ENCODE data around the gene RAET1L. TPM values are rescaled to one million over a fixed set of nuclear protein-coding genes. Genes with fewer than 3 reads are reported as not detected.
"Not testable (repeated sequence)": the region's sequence is repeated elsewhere in the genome, so short reads cannot be mapped to it uniquely, and the experiment has no call there.

Gene RAET1L
- total and polyA plus RNA-seq, 5 experiments from 2014 or later: not detected

DNA sequence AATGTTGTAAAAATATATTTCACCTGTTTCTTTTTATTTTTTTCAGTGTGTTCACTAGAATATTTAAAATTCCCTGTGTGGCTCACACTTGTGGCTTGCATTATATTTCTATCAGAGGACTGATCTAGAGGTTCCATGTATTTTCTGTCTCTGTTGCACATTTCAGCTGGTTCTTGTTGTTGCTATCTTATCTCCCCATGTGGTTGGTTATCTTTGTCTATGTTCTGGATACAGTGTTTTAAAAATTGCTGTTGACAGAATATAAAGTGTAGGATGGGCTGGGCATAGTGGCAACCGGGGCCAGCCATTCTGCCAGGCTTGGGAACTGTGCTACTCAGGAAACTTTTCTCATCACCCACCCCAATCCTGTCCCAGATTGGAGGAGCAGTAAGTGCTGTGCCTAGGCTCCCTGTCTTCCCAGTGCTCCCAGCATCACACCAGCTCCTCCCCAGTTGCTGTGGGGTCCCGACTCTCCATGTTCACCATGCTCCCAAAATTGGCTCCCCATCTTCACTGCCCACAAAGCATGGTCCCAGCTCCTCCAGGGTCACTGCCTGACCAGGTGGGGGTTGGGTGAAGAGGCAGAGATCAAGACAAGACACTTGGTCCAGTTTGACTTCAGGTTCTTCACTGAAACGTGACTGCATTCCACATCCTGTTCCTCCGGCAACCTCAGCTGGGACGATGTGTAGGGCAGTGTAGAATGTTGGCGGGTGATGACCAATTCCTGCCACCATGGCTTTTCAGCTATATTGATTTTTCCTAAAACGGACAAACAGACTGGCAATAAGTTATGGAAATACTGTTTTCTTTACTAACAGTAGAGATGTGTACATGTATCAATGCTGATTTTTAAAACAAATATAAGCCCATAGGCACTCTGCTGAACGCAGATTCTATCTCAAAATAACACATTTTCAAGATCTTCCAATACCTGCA, 12.2 kb downstream of the RAET1L start:
- Mint-ChIP-seq H3K27me3 (peaks cover 56 to 90% (median 73%) of the 10 kb centered on the region in 5 donors), H3K4me3 (peak overlapping the region in 1 of 10 donors; percentile 65), H3K4me1 (peaks cover 12 to 20% (median 13%) of the 10 kb centered on the region in 4 donors), H3K27ac (peak overlapping the region in 1 of 10 donors; percentile 46)
- H3K36me3 Mint-ChIP-seq, ATAC-seq, H3K9me3 Mint-ChIP-seq, POLR2A ChIA-PET, DNase-seq: not testable (repeated sequence)

DNA sequence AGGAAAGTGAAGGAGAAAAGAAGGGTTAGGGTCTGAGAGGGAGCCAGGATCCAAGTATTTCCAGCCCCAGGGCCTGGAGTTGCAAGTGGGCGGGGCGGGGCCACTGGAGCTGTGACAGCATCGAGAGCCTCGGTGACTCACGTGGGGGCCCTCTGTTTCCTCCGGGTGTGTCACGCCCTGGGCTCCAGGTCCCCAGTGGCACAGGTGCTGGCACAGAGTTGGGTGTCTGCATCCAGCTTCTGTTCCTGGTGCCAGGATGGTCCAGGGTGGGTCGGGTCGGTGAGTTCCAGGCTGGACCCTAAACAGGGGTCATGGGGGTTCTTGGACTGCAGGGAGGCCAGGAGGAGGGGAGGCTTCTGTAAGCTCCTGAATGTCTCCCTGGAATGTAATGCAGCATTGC, 16.7 kb downstream of the RAET1L start:
- POLR2A ChIA-PET: no interaction called here
- Mint-ChIP-seq H3K4me1 (peaks cover 10 to 30% (median 20%) of the 10 kb centered on the region in 4 donors), H3K4me3 (no peak overlapping the region), H3K9me3 (no peaks in the 10 kb centered on the region), H3K27me3 (peaks cover 27 to 50% (median 43%) of the 10 kb centered on the region in 5 donors), H3K27ac (no peak overlapping the region), H3K36me3 (no peaks in the 10 kb centered on the region)
- no peak for DNase-seq
- no peak for ATAC-seq

DNA sequence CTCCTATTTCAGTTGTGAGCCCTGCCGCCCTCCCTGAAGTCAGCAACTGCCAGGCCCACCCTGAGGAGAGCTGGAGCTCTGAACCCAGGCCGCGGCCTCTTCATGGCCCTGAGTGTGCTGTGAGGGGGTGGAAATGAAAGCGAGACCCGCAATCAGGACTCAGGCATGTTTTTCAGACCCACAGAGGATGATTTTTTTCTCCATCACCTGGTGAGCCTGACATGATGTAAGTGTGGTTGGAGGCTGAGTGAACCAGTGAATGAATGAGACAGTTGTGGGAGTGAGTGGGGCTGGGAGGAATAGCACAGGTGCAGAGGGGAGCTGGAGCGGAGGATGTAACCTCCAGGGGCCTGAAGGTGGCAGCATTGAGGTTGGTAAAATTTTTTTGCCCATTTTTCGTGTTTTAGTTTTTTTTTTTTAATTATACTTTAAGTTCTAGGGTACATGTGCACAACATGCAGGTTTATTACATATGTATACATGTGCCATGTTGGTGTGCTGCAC, 18.3 kb downstream of the RAET1L start:
- Mint-ChIP-seq H3K27me3 (peaks cover 19 to 38% (median 31%) of the 10 kb centered on the region in 5 donors), H3K36me3 (no peaks in the 10 kb centered on the region), H3K4me3 (peak overlapping the region in 5 of 10 donors; percentile 5 to 31 (median 15)), H3K27ac (peak overlapping the region in 1 of 10 donors; percentile 11), H3K9me3 (peaks cover 0 to 4% (median 0%) of the 10 kb centered on the region in 9 donors), H3K4me1 (peaks cover 10 to 30% (median 22%) of the 10 kb centered on the region in 4 donors)
- peak in 1 of 2 donors; percentile 20 for ATAC-seq
- POLR2A ChIA-PET: interaction anchor here (0.7 to 1.4 kb wide), 2 partner anchors 10 to 45 kb away, joined by 3 read pairs; no protein-coding TSS in a partner anchor
- DNase-seq: peak in 4 of 10 donors; percentile 37 to 44 (median 42)

DNA sequence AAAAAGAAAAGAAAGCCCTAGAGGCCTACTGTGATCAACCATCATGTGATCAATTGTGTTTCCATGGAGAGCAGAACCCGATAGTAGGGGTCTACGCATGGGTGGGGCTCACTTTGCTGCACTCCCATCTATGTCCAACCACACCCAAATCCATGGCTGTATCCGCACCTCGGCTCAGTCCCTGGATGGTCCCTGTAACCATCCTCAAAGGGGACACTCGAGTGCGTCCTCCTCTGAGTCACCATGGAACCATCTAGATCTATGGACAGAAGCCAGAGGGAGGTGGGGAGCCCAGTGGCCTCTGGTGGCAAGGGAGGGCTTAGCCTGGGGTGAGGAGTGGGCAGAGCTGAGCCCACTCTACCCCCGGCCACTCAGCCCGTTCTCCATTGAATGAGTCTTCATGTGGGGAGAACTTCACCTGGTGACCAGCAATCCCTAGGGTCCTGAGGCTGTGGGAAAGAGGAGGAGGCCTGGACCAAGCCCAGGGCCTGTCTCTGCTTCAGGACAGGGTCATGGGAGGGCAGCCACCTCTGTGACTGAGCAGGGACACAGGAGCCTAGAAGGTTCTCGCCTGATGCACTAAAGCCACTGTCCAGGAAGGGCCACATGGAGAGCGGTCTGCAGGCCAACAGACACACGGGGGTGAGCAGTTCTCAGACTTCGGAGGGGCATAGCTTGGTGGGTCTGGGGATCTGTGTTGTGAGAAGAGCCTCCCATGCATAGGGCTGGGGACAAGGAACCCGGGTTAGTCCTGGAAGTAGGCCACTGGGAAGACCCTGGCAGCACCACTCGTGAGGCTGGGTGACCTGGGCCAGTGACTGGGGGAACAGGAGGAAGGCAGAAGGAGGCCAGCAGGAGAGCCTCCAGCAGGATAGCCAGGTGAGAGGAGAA, 19.3 kb downstream of the RAET1L start:
- H3K36me3 Mint-ChIP-seq: no peaks in the 10 kb centered on the region
- ATAC-seq: no peak
- H3K4me3 Mint-ChIP-seq: peak overlapping the region; percentile 77 to 94 (median 91)
- H3K27me3 Mint-ChIP-seq: peaks cover 19 to 31% (median 24%) of the 10 kb centered on the region in 5 donors
- peaks cover 0 to 4% (median 0%) of the 10 kb centered on the region in 9 donors for H3K9me3 Mint-ChIP-seq
- H3K4me1 Mint-ChIP-seq: peaks cover 14 to 38% (median 29%) of the 10 kb centered on the region in 4 donors
- POLR2A ChIA-PET: interaction anchor here (1.4 kb wide), 1 partner anchor 11 kb away, joined by 3 read pairs; no protein-coding TSS in a partner anchor
- DNase-seq: peak in 2 of 10 donors; percentile 14 to 58
- H3K27ac Mint-ChIP-seq: peak overlapping the region in 9 of 10 donors; percentile 75 to 97 (median 84)

DNA sequence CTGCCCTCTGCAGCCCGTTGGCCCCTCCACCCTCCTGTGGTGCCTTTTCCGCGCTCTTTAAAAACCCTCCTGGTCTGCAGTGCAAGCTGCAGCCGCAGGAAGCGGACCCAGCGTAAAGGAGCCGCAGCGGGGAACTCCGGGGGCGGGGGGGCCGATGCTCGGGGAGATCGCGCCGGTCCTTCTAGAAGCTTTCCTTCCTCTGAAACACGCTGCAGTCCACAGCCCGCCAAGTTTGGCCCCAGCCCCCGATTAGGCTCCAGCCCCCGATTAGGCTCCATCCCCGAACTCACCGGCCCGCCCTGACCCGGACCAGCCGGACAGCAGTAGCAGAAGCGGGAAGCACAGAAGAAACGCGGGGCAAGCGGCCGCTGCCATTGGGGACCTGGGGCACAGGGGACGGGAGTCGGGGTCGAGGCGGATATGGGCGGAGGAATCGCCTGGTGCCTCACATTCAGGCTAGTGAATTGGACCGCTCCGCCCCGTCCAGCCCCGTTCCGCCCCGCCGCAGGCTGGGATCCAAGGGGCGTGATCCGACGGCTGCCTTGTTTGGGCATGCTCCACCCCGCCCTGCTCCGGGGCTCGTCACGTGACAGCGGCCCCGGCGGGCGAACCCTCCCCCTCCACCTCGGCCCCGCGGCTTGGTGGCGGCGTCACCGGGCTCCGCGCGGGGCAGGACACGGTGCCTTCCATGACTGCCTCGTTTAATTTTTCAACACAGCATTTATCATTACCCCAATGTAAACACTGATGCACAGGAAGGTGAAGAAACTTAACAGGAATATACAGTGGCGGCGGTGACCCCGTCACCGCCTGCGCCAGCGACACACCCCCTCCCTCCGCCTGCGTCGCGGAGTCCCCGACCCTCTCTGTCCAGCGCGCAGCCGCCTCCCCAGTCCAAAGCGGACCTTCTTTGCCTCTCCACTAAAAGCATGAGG, 20.3 kb downstream of the RAET1L start:
- H3K4me3 Mint-ChIP-seq: peak overlapping the region; percentile 77 to 94 (median 91)
- H3K36me3 Mint-ChIP-seq: no peaks in the 10 kb centered on the region
- peaks cover 13 to 26% (median 20%) of the 10 kb centered on the region in 5 donors for H3K27me3 Mint-ChIP-seq
- POLR2A ChIA-PET: interaction anchor here (0.6 kb wide), 1 partner anchor 19 kb away, joined by 3 read pairs; no protein-coding TSS in a partner anchor
- ATAC-seq (peak; percentile 73 to 85), DNase-seq (peak; percentile 75 to 92 (median 82))
- H3K27ac Mint-ChIP-seq: peak overlapping the region; percentile 75 to 97 (median 88)
- peaks cover 0 to 4% (median 0%) of the 10 kb centered on the region in 9 donors for H3K9me3 Mint-ChIP-seq
- H3K4me1 Mint-ChIP-seq: peaks cover 14 to 43% (median 31%) of the 10 kb centered on the region in 4 donors

DNA sequence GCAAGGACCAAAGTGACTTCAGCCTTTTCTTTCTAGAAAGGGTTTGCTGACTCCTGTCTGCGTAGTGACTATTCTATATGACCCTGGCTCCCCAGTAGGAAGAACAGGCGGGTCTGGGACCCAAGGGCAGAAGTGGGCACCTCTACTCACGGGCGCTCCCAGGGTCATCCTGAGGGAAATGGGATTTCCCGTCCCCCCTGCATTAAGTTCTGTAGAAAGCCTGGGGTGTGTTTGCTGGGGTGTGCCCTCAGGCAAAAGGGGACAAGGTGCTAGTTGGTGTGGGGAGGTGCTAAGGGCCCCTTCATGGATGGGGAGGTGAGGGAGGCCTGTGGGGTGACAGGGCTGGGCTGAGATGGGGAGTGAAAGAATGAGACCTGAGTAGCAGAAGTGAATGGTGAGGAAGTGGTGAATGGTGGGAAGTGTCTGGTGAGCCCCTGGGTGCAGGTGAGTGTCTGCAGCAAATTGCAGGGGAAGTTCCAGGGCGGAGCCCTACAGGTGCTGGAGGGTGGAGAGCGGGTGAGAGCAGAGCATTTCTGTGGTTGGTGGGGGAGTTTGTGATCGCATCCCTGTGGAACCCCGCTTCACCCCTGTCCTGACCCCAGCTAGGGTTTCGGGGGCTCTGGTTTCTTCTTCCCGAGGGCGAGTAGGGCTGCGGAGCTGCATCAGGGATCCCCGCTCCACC, 21.1 kb downstream of the RAET1L start:
- H3K27me3 Mint-ChIP-seq: peaks cover 8 to 29% (median 19%) of the 10 kb centered on the region in 5 donors
- H3K9me3 Mint-ChIP-seq: peaks cover 0 to 4% (median 0%) of the 10 kb centered on the region in 9 donors
- peak; percentile 60 to 83 for ATAC-seq
- peak overlapping the region; percentile 52 to 97 (median 80) for H3K27ac Mint-ChIP-seq
- H3K4me1 Mint-ChIP-seq: peaks cover 14 to 43% (median 31%) of the 10 kb centered on the region in 4 donors
- POLR2A ChIA-PET: interaction anchor here (0.6 kb wide), 1 partner anchor 18 kb away, joined by 3 read pairs; no protein-coding TSS in a partner anchor
- H3K4me3 Mint-ChIP-seq: peak overlapping the region; percentile 77 to 94 (median 91)
- H3K36me3 Mint-ChIP-seq: no peaks in the 10 kb centered on the region
- DNase-seq: peak in 9 of 10 donors; percentile 28 to 77 (median 67)

DNA sequence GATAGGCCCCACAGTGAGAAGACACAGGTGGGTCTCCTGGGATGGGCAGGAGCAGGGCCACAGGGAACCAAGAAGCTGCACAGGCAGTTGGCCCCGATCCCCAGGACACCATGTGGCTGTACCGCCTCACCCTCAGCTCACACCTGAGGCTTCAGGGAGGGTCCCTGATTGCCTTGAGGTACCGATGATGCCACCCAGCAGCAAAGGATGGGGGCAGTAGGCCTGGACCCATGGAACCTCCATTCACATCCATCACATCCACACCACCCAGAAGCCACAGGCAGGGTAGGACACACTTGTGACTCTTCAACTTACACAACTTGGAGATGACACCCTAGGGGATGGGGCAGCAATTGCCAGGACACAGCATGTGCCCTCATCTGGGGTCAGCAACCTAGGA, 21.7 kb downstream of the RAET1L start:
- DNase-seq, H3K9me3 Mint-ChIP-seq, H3K36me3 Mint-ChIP-seq, POLR2A ChIA-PET, ATAC-seq: not testable (repeated sequence)
- Mint-ChIP-seq H3K27ac (peak overlapping the region in 2 of 10 donors; percentile 34 to 84), H3K4me1 (peaks cover 14 to 43% (median 31%) of the 10 kb centered on the region in 4 donors), H3K4me3 (peak overlapping the region in 7 of 10 donors; percentile 77 to 94 (median 92)), H3K27me3 (peaks cover 5 to 27% (median 15%) of the 10 kb centered on the region in 5 donors)

DNA sequence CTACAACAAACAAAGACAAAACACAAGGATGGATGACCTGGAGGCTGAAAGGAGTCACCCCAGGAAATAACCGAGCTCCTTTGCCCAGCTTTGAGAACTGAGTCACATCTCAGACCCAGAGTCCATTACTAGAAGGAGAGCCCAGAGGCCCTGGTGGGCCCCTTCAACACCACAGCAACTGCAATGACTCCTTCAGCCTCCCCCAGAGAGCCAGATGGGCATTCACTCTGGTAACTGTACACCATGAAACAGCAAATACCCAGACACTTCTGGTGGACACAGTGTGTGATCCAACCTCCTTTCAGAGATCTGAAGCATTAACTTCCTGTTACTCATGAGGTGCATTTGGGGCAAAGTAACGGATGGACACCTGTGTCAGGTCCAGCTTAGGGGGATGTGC, 22.6 kb downstream of the RAET1L start:
- peaks cover 14 to 43% (median 31%) of the 10 kb centered on the region in 4 donors for H3K4me1 Mint-ChIP-seq
- H3K4me3 Mint-ChIP-seq: peak overlapping the region in 1 of 10 donors; percentile 25

DNA sequence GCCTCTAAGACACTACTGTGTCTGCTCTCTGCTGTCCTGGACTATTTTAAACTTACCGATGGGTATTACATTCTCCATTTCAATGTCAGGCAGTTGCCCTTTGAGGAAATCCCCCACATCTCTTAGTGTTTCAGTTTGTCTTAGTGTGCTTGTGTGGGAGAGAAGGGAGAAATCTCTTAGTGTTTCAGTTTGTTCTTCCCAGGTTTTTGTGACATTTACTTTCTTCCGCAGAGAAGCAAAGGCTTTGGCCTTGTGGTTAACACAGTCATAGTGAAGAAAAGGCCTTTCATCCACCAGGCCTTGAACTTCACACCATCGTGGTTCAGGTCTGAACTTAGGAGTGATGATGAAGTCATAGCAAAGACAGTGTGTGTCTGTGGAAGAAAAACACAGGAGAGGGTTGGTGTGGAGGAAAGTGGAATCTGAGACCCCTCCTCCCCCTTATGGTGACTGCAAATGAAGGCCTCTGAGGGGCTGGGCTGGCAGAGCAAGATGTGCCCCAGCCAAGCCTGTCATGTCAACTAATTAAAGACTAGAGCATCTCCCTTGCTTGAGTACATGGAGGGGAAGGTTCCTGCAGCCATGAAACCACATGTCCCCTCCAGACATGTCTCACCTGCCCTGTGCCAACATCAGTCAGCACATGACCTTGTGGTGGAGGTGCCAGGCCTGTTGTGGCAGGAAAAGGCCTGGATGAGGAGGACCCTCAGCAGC, 23.9 kb downstream of the RAET1L start:
- ATAC-seq (no peak), DNase-seq (no peak)
- peaks cover 11 to 40% (median 27%) of the 10 kb centered on the region in 4 donors for H3K4me1 Mint-ChIP-seq
- no peak overlapping the region for H3K4me3 Mint-ChIP-seq
- peaks cover 2 to 24% (median 20%) of the 10 kb centered on the region in 5 donors for H3K27me3 Mint-ChIP-seq
- H3K36me3 Mint-ChIP-seq: no peaks in the 10 kb centered on the region
- POLR2A ChIA-PET: no interaction called here
- peaks cover 0 to 4% (median 0%) of the 10 kb centered on the region in 9 donors for H3K9me3 Mint-ChIP-seq
- H3K27ac Mint-ChIP-seq: peak overlapping the region in 2 of 10 donors; percentile 24 to 27

More for the DNA sequence above, 22.6 kb downstream of the RAET1L start:
- H3K27ac Mint-ChIP-seq: no peak overlapping the region
- H3K36me3 Mint-ChIP-seq: no peaks in the 10 kb centered on the region
- H3K9me3 Mint-ChIP-seq: peaks cover 0 to 4% (median 0%) of the 10 kb centered on the region in 9 donors
- DNase-seq (no peak), ATAC-seq (no peak)
- H3K27me3 Mint-ChIP-seq: peaks cover 2 to 23% (median 9%) of the 10 kb centered on the region in 5 donors
- POLR2A ChIA-PET: no interaction called here

DNA sequence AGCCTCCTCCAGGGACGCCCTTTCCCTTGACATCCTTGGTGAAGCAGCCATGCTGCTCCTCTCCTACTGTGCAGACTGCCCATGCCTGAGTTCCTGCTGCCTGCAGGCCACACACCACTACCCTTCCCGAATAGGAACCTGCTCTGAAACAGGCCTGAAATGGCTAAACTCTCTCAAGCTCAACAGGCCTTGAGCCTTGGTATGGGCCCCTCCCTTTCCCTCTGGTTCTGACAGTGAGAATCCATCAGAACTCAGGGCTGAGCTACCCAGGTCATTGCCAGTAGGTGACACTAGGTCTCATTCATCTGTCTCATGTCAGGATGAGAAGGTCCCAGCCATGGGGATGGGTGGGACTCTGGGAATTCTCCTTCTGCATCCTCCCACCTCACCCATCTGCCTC, 25.7 kb downstream of the RAET1L start:
- Mint-ChIP-seq H3K27ac (peak overlapping the region in 2 of 10 donors; percentile 25 to 77), H3K36me3 (no peaks in the 10 kb centered on the region), H3K4me1 (peaks cover 11 to 27% (median 18%) of the 10 kb centered on the region in 4 donors), H3K9me3 (peaks cover 0 to 4% (median 0%) of the 10 kb centered on the region in 9 donors), H3K27me3 (peaks cover 6 to 39% (median 35%) of the 10 kb centered on the region in 5 donors), H3K4me3 (no peak overlapping the region)
- no peak for ATAC-seq
- POLR2A ChIA-PET: no interaction called here
- no peak for DNase-seq

Measured in naive thymus-derived CD8-positive, alpha-beta T cell (primary cell).